Liver (tissue), 3 donors: ENCODE measurements around the gene PPM1A.

Source experiments
- CTCF ChIP-seq: fragments of 150-350 bp; IDR thresholded peaks from 2 replicates; pipeline ENCODE4 v1.5.1; 2017; ENCODE audit warnings: improper control_type of control experiment, low read depth, low read length; ENCODE audit not compliant: missing input control
- GABPA ChIP-seq, 2 donors: IDR thresholded peaks in 1 of 2; conservative IDR thresholded peaks in 1 of 2; 2 replicates each; pipeline ENCODE4 v1.6.1; 2016; ENCODE audit warnings: antibody characterized with exemption in 2 of 2, mild to moderate bottlenecking in 1 of 2, moderate library complexity in 1 of 2
- JUND ChIP-seq, 2 donors: IDR thresholded peaks; 2 replicates each; pipeline ENCODE4 v1.6.1; 2016; ENCODE audit warnings: antibody characterized with exemption in 2 of 2
- MAX ChIP-seq: IDR thresholded peaks from 2 replicates; pipeline ENCODE4 v1.6.1; 2016; ENCODE audit warnings: antibody characterized with exemption
- RAD21 ChIP-seq, 2 donors: IDR thresholded peaks; 2 replicates each; pipeline ENCODE4 v1.6.1; 2016; ENCODE audit warnings: antibody characterized with exemption in 2 of 2, mild to moderate bottlenecking in 2 of 2
- REST ChIP-seq: IDR thresholded peaks from 2 replicates; pipeline ENCODE4 v1.6.1; 2016; ENCODE audit warnings: antibody characterized with exemption, mild to moderate bottlenecking
- RXRA ChIP-seq, 2 donors: IDR thresholded peaks; 2 replicates each; pipeline ENCODE4 v1.6.1; 2017 to 2018; ENCODE audit warnings: antibody characterized with exemption in 2 of 2, mild to moderate bottlenecking in 1 of 2
- SP1 ChIP-seq: IDR thresholded peaks from 2 replicates; pipeline ENCODE4 v1.6.1; 2018; ENCODE audit warnings: antibody characterized with exemption, mild to moderate bottlenecking
- TAF1 ChIP-seq: conservative IDR thresholded peaks from 2 replicates; pipeline ENCODE4 v1.6.1; 2016; ENCODE audit warnings: antibody characterized with exemption, mild to moderate bottlenecking
- donor health status: healthy.
- donor health status: healthy.

- TF ChIP-seq MAX (no peak), CTCF (no peak), SP1 (no peak), RXRA (IDR thresholded peaks at IDR 0.05) (no peak), RAD21 (IDR thresholded peaks at IDR 0.05) (no peak), TAF1 (no peak), JUND (IDR thresholded peaks at IDR 0.05) (no peak), REST (no peak), GABPA (IDR thresholded peaks at IDR 0.05 in 1 of 2, conservative IDR thresholded peaks at IDR 0.05 in 1 of 2) (no peak)
Measured at GRCh38 chr14:60324837-60325236, 75.8 kb downstream of the PPM1A start.
